ENCODE measurements around the gene SMOC2. TPM values are rescaled to one million over a fixed set of nuclear protein-coding genes. Genes with fewer than 3 reads are reported as not detected.
A peak's percentile ranks its signal among the peaks of the same experiment; 100 is the strongest.

SMOC2 gene
- total and polyA plus RNA-seq, 2 of the 13 experiments (the other 11 are each of a cell fraction or from before 2014, with no cell fraction given), result not detected

- no peak overlapping the region for H3K27ac ChIP-seq (ENCODE audit: extremely low read length, insufficient read depth, low read length)
- no peak overlapping the region for H3K4me2 ChIP-seq (ENCODE audit: low read depth, low read length)
- H3K4me3 ChIP-seq (replicated peaks in 1 of 3; ENCODE audit: insufficient read depth in 1 of 3, low read depth in 2 of 3, low read length in 3 of 3), result no peak overlapping the region
- intact Hi-C loops (cut with micrococcal nuclease; ENCODE audit: unreplicated experiment) (no loop called here), in situ Hi-C loops (cut with HindIII; ENCODE audit: extremely low pct_ligation_motif_present, low pct_unique_long_range_greater_than_20kb) (no loop called here)
- peak; percentile 12 for DNase-seq (ENCODE audit: low spot score)
- ChIA-PET CTCF (ENCODE audit: low intra/inter-chr PET ratio, low total read pairs) (interaction anchor here (0.7 kb wide), 1 partner anchor 288 kb away, joined by 3 read pairs; no protein-coding TSS in a partner anchor), POLR2A (no interaction called here)
- no TSS peak for BruUV-seq (replicated peaks)
- no peaks in the 10 kb centered on the region for H3K4me1 ChIP-seq (ENCODE audit: insufficient read depth, low read length)
- no peaks in the 10 kb centered on the region for H4K20me1 ChIP-seq (ENCODE audit: insufficient read depth, low read length)
- no peak overlapping the region for H3K9ac ChIP-seq (ENCODE audit: insufficient read depth, low read depth, low read length)
- 0% methylated on average over 1 of the region's 1 CpG for WGBS (ENCODE audit: low lambda C conversion rate)
- H2AFZ ChIP-seq (ENCODE audit: low read length), result no peak overlapping the region
- no peaks in the 10 kb centered on the region for H3K36me3 ChIP-seq (replicated peaks in 1 of 2; ENCODE audit: control insufficient read depth in 1 of 2, insufficient read depth in 2 of 2, low read length in 2 of 2)
- H3K9me3 ChIP-seq (ENCODE audit: low read length), result peaks cover 9% of the 10 kb centered on the region
- FAIRE-seq, result no peak
- ATAC-seq, result no peak
- no peaks in the 10 kb centered on the region for H3K79me2 ChIP-seq (ENCODE audit: insufficient read depth, low read length)
- peaks cover 3 to 24% of the 10 kb centered on the region in 2 experiments for H3K27me3 ChIP-seq (ENCODE audit: control insufficient read depth in 1 of 2, insufficient read depth in 2 of 2, low read length in 2 of 2)
- TF ChIP-seq SNAPC2 (CRISPR knock-in tag; IDR thresholded peaks at IDR 0.05), result no peak
- no peak for TF ChIP-seq ZNF292 (CRISPR knock-in tag; IDR thresholded peaks at IDR 0.05; ENCODE audit: borderline replicate concordance, low read depth)
- no peak for TF ChIP-seq ZNF597 (CRISPR knock-in tag; IDR thresholded peaks at IDR 0.05)
- no peak for TF ChIP-seq NCOA5 (CRISPR knock-in tag; IDR thresholded peaks at IDR 0.05)
- TF ChIP-seq AGO2 (optimal IDR thresholded peaks at IDR 0.05; ENCODE audit: low read depth, low read length), result no peak
- TF ChIP-seq TCF7 (IDR thresholded peaks at IDR 0.05; ENCODE audit: low read depth), result no peak
- peak; percentile 5; the same call in 1 of the 2 replicates for TF ChIP-seq SMC3 (IDR thresholded peaks at IDR 0.05; ENCODE audit: low read length)
- no peak for TF ChIP-seq RARG (CRISPR knock-in tag; IDR thresholded peaks at IDR 0.05; ENCODE audit: low read depth)
- no peak for TF ChIP-seq ZNF264 (CRISPR knock-in tag; IDR thresholded peaks at IDR 0.05)
- TF ChIP-seq TEF (CRISPR knock-in tag; IDR thresholded peaks at IDR 0.05), result no peak
- no peak for TF ChIP-seq RFXANK (CRISPR knock-in tag; IDR thresholded peaks at IDR 0.05)
- no peak for TF ChIP-seq ZNF12 (CRISPR knock-in tag; IDR thresholded peaks at IDR 0.05)
- peak; percentile 59 for TF ChIP-seq STAG1 (CRISPR knock-in tag; IDR thresholded peaks at IDR 0.05)
- no peak for TF ChIP-seq ZNF530 (CRISPR knock-in tag; IDR thresholded peaks at IDR 0.05; ENCODE audit: low read depth)
- TF ChIP-seq TAF15 (IDR thresholded peaks at IDR 0.05; ENCODE audit: low read depth, low read length, poor library complexity, severe bottlenecking), result no peak
- no peak for TF ChIP-seq PHB2 (IDR thresholded peaks at IDR 0.05; ENCODE audit: partially characterized antibody)
- no peak for TF ChIP-seq ISX (CRISPR knock-in tag; conservative IDR thresholded peaks at IDR 0.05)
- TF ChIP-seq CTCF (CRISPR knock-in tag; IDR thresholded peaks at IDR 0.05), result peak; percentile 40; the same call in 1 of the 2 replicates
- no peak for TF ChIP-seq RFX3 (CRISPR knock-in tag; IDR thresholded peaks at IDR 0.05)
- no peak for TF ChIP-seq CREB3 (CRISPR knock-in tag; IDR thresholded peaks at IDR 0.05)
- TF ChIP-seq IRF9 (CRISPR knock-in tag; IDR thresholded peaks at IDR 0.05; ENCODE audit: borderline replicate concordance), result no peak
- no peak for TF ChIP-seq TBP (CRISPR knock-in tag; IDR thresholded peaks at IDR 0.05)
- no peak for TF ChIP-seq ZNF317 (CRISPR knock-in tag; IDR thresholded peaks at IDR 0.05)
Measured at GRCh38 chr6:168658059-168658458, 217.1 kb downstream of the SMOC2 start.

Data from HepG2 (cell line).